ENCODE measurements around the gene PPP1R1B.

PPP1R1B gene

GRCh38 chr17:39641883-39642282 lies 15.1 kb downstream of the PPP1R1B start:
- DNase-seq (ENCODE audit: insufficient read length, low spot score) = no peak
- TF ChIP-seq, protein P1, sequence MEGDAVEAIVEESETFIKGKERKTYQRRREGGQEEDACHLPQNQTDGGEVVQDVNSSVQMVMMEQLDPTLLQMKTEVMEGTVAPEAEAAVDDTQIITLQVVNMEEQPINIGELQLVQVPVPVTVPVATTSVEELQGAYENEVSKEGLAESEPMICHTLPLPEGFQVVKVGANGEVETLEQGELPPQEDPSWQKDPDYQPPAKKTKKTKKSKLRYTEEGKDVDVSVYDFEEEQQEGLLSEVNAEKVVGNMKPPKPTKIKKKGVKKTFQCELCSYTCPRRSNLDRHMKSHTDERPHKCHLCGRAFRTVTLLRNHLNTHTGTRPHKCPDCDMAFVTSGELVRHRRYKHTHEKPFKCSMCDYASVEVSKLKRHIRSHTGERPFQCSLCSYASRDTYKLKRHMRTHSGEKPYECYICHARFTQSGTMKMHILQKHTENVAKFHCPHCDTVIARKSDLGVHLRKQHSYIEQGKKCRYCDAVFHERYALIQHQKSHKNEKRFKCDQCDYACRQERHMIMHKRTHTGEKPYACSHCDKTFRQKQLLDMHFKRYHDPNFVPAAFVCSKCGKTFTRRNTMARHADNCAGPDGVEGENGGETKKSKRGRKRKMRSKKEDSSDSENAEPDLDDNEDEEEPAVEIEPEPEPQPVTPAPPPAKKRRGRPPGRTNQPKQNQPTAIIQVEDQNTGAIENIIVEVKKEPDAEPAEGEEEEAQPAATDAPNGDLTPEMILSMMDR (IDR thresholded peaks at IDR 0.05; ENCODE audit: insufficient read depth, missing control alignments) = no peak
- no peak for FAIRE-seq

DNA sequence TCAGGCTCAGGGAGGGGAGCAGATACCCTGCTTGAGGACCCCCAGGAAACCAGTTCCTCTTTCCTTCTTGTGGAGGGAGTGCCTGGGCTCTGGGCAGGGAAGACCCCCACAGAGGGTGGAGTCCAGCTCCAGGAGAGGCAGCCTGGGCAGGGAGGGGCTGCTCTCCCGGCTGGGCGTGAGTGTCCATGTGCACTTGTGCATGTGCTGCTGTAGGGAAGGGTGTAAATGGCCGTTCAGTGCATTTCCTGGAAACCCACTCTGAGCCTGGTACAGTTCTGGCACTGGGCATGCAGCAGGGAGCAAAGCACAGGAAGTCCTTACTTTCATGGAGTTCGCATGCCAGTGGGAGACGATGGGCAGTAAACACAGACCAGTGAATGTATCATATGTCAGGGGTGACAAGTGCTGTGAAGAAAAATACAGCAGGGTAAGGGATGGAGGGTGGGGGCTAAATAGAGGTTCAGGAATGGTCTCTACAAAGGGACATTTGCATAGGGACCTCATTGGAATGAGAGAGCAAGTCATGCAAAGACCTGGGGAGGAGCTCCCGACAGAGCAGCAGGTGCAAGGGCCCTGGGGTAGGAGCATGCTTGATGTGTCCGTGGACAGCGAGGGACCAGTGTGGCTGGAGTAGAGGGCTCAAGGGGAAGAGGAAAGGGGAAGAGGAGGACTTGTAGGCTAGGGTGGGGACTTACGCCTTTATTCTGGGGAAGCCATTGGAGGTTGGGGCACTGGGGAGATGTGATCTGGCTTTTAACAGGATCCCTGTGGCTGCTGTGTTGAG lies 15.7 kb downstream of the PPP1R1B start:
- no peak for FAIRE-seq
- DNase-seq (ENCODE audit: insufficient read length, low spot score) = no peak
- TF ChIP-seq, protein P1 (IDR thresholded peaks at IDR 0.05; ENCODE audit: insufficient read depth, missing control alignments) = no peak

- no peak for DNase-seq (ENCODE audit: insufficient read length, low spot score)
- TF ChIP-seq, protein P1 (IDR thresholded peaks at IDR 0.05; ENCODE audit: insufficient read depth, missing control alignments) = no peak
- FAIRE-seq = no peak
These were observed 16.5 kb downstream of the PPP1R1B start for GRCh38 chr17:39643271-39643670.

DNA sequence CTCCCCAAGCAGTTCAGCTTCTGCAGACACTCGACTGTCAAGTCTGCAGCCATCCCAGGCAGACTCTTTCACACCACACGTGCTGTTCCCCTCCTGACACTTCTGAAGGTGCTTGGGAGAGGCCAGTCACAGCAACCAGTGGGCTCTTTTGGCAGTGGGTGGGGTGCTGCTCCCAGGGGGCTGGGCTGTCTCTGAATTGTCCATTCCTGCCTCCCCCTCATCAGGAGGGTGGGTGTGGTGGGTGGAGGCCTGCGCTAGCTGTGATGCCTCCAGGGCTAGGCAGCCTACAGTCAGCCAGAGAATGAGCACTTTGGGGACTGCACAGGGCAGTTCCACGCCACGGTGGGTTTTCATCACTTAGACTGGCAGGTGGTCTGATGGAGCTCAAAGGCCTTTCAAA lies 20.5 kb downstream of the PPP1R1B start:
- TF ChIP-seq, protein P1 (IDR thresholded peaks at IDR 0.05; ENCODE audit: insufficient read depth, missing control alignments) = no peak
- no peak for FAIRE-seq
- no peak for DNase-seq (ENCODE audit: insufficient read length, low spot score)

DNA sequence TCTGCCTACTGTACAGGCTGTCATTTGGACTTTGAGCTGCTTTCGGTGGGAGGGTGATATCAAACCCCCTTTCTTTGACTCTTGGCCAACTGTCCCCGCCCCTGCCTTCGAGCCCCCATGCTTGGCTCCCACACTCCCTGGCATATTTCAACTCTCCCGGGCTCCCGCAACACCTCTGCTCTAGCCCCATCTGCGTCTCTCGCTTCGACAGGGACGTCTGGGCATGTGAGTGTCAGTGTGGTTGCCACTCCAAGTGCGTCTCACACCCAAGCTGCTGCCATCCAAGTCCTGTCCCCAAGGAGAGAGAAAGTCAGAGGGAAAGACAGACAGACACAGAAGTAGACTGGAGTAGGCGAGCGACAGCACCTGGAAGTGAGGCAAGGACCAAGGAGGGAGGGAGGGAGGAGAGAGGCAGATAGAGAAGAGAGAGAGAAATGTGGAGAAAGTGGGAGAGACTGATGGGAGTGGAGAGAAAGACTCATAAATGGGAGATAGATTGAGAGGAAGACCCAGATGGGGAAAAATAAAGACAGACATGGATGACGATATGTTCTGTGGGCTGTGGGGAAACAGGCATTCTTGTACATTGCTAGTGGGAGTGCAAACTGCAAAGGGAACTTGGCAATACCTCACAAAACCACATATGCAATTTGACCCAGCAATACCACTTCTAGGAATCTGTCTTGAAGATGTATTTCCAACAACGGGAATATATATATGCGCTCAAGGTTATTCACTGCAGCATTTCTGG lies 22.0 kb downstream of the PPP1R1B start:
- FAIRE-seq (no peak), DNase-seq (ENCODE audit: insufficient read length, low spot score) (no peak)
- TF ChIP-seq, protein P1 (IDR thresholded peaks at IDR 0.05; ENCODE audit: insufficient read depth, missing control alignments) = no peak

DNA sequence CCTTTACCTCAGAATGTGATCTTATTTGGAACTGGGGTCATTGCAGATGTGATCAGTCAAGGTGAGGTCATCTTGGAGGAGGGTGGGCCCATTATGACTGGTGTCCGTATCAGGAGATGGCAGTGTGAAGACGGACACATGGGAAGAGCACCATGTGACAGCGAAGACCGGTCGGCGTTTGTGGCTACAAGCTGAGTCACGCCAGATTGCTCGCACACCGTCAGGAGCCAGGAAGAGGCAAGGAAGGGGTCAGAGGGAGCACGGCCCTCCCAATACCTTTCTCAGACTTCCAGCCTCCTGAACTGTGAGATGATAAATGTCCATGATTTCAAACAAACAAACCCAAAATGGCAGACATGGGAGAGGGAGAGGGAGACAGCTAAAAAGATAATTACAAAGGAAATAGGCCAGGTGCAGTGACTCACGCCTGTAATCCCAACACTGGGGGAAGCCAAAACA lies 23.4 kb downstream of the PPP1R1B start:
- FAIRE-seq (no peak), DNase-seq (ENCODE audit: insufficient read length, low spot score) (no peak)
- TF ChIP-seq, protein P1 (IDR thresholded peaks at IDR 0.05; ENCODE audit: insufficient read depth, missing control alignments) = no peak

All from D721Med (cell line).